Lower leg skin (tissue), 3 donors: ENCODE data around the gene IFNA17.
"Not testable (repeated sequence)": the region's sequence is repeated elsewhere in the genome, so short reads cannot be mapped to it uniquely, and the experiment has no call there.

Source experiments
- CTCF ChIP-seq, 3 donors: fragments of 450-650 bp; IDR thresholded peaks; one replicate each; pipeline ENCODE4 v1.5.1; 2016; ENCODE audit warnings: antibody characterized with exemption in 3 of 3, mild to moderate bottlenecking in 3 of 3, moderate library complexity in 2 of 3
- POLR2A ChIP-seq, 2 donors: fragments of 450-650 bp; IDR thresholded peaks; one replicate each; pipeline ENCODE4 v1.6.1; 2016 to 2017; ENCODE audit warnings: antibody characterized with exemption in 2 of 2, mild to moderate bottlenecking in 1 of 2, moderate library complexity in 1 of 2

- TF ChIP-seq CTCF, POLR2A (IDR thresholded peaks at IDR 0.05): not testable (repeated sequence)
These were observed 32.9 kb downstream of the IFNA17 start for GRCh38 chr9:21194867-21195776.
